Prostate gland (tissue), 2 donors: Measurements from ENCODE around the gene TCP11L2. TPM values are rescaled to one million over a fixed set of nuclear protein-coding genes. Genes with fewer than 3 reads are reported as not detected.

Experiments
- DNase-seq: peaks from one replicate; pipeline ENCODE4 v3.0.0-alpha.2; 2019; ENCODE audit warnings: low spot score
- H3K27ac ChIP-seq, 2 donors: fragments of 200-600 bp; sonication (generic); 2 replicates each; pipeline ENCODE4 v1.5.1; 2017 to 2019
- H3K27me3 ChIP-seq: fragments of 200-600 bp; sonication (generic); replicated peaks from 2 replicates; pipeline ENCODE4 v1.5.1; 2019; ENCODE audit not compliant: insufficient read depth
- H3K36me3 ChIP-seq, 2 donors: fragments of 200-600 bp; sonication (generic); 1 replicate in 1 of 2; 2 replicates in 1 of 2; pipeline versions ENCODE4 v1.5.1 to v1.8.1; 2017 to 2019
- H3K4me1 ChIP-seq: fragments of 200-600 bp; sonication (generic); replicated peaks from 2 replicates; pipeline ENCODE4 v1.5.1; 2019
- H3K4me3 ChIP-seq, 2 donors: fragments of 200-600 bp; sonication (generic); 2 replicates each; pipeline ENCODE4 v1.5.1; 2017 to 2019
- H3K9me3 ChIP-seq: fragments of 200-600 bp; sonication (generic); 2 replicates; pipeline ENCODE4 v1.5.1; 2017
- POLR2A ChIP-seq: fragments of 450-650 bp; IDR thresholded peaks from one replicate; pipeline ENCODE4 v1.6.1; 2016; ENCODE audit warnings: antibody characterized with exemption, mild to moderate bottlenecking
- POLR2AphosphoS5 ChIP-seq: sonication (generic); formaldehyde crosslinking; IDR thresholded peaks from one replicate; pipeline ENCODE4 v1.6.1; 2017; ENCODE audit warnings: antibody characterized with exemption
- WGBS: methylation state at CpG from one replicate; pipeline ENCODE4 v1.1.5; 2018; 5-methylcytosine and 5-hydroxymethylcytosine counted together
- intact Hi-C: fragments of 100-400 bp; cut with DNase I; formaldehyde crosslinking; loops from one replicate; pipeline ENCODE4 v1.14.2; 2022
- total RNA-seq, 2 donors: library from RNA; depleted of rRNA; stranded (reverse); fragments of >200 nt; gene quantifications; one replicate each; pipeline ENCODE4 v1.1.0, GENCODE V29; 2016
- TF ChIP-seq, protein P1 (sequence below), 4 experiments: fragments of 200-600 bp in 2 of 4; fragments of 450-650 bp in 2 of 4; sonication (generic) in 2 of 4; IDR thresholded peaks; 1 replicate in 3 of 4; 2 replicates in 1 of 4; pipeline ENCODE4 v1.5.1; 2016 to 2019; ENCODE audit warnings: antibody characterized with exemption in 4 of 4, mild to moderate bottlenecking in 2 of 4, moderate library complexity in 2 of 4

TCP11L2 gene
- total RNA-seq, 2 donors from 2014 or later = 20.0 to 30.6 TPM

DNA sequence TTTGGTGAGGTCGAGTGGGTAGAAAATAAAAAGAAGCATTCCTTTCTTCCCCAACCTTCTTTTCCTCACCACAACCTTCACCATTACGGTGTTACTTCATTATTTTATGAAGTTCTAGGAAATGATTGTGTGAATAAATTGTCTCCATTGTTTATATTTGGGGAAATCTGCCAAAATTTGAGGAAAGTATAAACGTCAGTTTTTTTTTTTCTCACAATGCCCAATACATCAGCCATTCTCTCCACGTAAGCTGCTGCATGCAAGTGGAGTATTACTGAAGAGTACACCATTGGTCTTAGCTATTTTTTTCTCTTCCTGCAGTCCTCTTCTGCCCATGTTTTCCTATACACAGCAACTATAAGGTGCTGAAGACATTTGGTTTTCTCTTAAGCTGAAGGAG is 45.9 kb downstream of the TCP11L2 start:
- Histone ChIP-seq H3K9me3 (no peaks in the 10 kb centered on the region), H3K4me3 (no peak overlapping the region), H3K36me3 (no peaks in the 10 kb centered on the region), H3K27ac (no peak overlapping the region), H3K4me1 (no peaks in the 10 kb centered on the region), H3K27me3 (no peaks in the 10 kb centered on the region)
- intact Hi-C loops = no loop called here
- 47% methylated on average over 4 of the region's 4 CpGs for WGBS
- no peak for TF ChIP-seq POLR2A
- TF ChIP-seq, protein P1, sequence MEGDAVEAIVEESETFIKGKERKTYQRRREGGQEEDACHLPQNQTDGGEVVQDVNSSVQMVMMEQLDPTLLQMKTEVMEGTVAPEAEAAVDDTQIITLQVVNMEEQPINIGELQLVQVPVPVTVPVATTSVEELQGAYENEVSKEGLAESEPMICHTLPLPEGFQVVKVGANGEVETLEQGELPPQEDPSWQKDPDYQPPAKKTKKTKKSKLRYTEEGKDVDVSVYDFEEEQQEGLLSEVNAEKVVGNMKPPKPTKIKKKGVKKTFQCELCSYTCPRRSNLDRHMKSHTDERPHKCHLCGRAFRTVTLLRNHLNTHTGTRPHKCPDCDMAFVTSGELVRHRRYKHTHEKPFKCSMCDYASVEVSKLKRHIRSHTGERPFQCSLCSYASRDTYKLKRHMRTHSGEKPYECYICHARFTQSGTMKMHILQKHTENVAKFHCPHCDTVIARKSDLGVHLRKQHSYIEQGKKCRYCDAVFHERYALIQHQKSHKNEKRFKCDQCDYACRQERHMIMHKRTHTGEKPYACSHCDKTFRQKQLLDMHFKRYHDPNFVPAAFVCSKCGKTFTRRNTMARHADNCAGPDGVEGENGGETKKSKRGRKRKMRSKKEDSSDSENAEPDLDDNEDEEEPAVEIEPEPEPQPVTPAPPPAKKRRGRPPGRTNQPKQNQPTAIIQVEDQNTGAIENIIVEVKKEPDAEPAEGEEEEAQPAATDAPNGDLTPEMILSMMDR (IDR thresholded peaks at IDR 0.05) = no peak
- no peak for TF ChIP-seq POLR2AphosphoS5
- DNase-seq = no peak

DNA sequence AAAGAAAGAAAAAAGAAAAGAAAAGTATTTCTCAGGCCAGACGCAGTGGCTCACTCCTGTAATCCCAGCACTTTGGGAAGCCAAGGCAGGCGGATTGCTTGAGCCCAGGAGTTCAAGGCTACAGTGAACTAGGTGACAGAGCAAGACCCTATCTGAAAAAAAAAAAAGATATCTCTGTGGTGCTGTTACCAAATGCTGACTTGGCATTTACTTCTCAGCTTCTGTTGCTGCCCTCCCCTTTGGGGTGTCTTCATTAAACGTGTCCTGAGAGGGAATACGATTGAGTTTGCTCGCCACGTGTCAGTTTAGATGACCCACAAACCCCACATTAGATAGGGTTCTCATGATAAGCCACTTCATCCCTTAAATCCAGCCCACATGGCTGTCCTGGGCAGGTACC is 50.6 kb downstream of the TCP11L2 start:
- no peaks in the 10 kb centered on the region for H3K9me3 ChIP-seq
- no peaks in the 10 kb centered on the region for H3K27me3 ChIP-seq
- no peak for TF ChIP-seq POLR2A
- H3K36me3 ChIP-seq = no peaks in the 10 kb centered on the region
- no peaks in the 10 kb centered on the region for H3K4me1 ChIP-seq
- DNase-seq = no peak
- H3K4me3 ChIP-seq = no peak overlapping the region
- intact Hi-C loops = no loop called here
- 87% methylated on average over 6 of the region's 6 CpGs for WGBS
- no peak overlapping the region for H3K27ac ChIP-seq

DNA sequence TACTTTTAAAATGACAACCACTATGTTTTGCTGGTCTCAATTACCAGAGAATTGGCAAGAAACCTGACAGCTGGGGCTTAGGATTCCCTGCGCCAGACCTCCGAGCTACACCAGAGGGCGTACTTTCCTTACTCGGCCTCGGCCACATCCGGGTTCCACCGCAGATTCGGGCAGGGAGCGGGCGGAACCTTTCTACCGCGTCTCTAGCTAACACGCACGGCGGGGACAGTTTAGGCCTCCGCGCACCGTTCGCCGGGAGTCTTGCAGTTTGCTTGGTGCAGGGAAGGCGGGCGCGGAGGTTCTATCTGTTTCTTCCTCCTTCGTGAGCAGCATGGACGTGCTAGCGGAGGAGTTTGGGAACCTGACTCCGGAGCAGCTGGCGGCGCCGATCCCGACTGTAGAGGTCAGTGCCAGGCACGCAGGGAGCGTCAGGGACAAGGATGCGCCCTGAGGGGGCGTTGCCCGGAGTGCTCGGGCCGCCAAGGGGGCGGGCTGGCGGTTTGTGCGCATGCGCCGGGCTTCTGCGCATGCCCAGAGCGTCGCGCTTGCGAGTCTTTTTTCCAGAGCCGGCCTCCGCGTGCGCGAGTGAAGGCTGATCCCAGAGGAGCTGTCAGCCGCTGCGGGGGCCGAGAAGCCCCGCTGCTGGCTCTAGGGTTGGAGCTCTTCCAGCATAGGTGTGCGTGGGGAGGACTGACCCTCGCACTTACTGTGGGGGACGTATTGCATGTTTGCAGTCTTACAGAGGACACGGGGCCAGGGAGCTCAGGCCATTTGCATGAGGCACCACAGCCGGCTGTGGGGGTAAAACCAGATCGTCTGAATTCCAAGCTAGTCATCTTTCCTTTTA is 55.2 kb downstream of the TCP11L2 start, which contains the start of gene POLR3B:
POLR3B (plus strand) TSS at position 200 of the 847 bp plus-strand sequence; CDS start at position 332, 132 bp downstream.
- WGBS = under 1% methylated on average over 42 of the region's 63 CpGs
- peak within 1 kb of the TSS; percentile 84 to 92 for H3K27ac ChIP-seq
- peak; percentile 94 for DNase-seq
- TF ChIP-seq POLR2AphosphoS5 (peak; percentile 87), POLR2A (peak; percentile 75)
- TF ChIP-seq, protein P1 (IDR thresholded peaks at IDR 0.05) = peak; percentile 67 to 91 (median 90)
- H3K4me1 ChIP-seq = peaks cover 5% of the 10 kb centered on the region
- H3K4me3 ChIP-seq = peak within 1 kb of the TSS; percentile 51 to 81
- no peaks in the 10 kb centered on the region for H3K9me3 ChIP-seq
- intact Hi-C loops = loop anchor here (1.0 kb wide), 1 partner anchor 109 kb away; the partner anchor contains the start of gene CKAP4
- H3K27me3 ChIP-seq = no peaks in the 10 kb centered on the region
- no peaks in the 10 kb centered on the region for H3K36me3 ChIP-seq

DNA sequence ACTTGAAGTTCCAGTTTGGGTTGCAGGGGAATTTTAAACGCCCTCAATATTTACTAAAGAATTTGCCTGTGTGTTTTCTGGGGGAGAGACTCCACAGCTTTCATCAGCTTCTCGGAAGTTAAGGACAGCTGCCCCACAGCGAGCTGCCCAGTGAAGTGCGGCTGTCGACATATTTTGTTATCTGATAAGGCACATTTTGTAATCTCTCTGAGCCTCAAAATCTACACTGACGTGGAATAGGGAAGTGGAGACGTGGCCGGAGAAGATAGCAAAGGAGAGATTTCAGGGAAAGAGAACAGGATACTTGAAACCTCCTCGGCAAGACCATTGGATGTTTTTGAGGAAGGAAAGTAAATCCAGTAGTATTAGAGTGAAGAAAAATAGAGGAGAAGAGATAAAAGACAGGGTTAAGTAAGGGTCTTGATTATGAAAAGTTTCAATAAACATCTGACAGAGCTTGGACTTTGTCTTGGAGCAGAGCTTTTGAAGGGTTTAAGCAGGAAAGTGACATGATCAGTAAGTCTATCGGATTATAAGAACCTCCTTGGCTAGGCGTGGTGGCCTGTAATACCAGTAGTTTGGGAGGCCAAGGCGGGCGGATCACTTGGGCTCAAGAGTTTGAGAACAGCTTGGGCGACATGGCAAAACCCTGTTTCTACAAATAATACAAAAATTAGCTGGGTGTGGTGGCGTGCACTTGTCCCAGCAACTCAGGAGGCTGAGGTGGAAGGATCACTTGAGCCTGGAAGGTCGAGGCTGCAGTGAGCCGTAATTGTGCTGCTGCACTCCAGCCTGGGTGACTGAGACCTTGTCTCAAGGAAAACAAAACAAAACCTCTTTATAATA is 56.1 kb downstream of the TCP11L2 start:
- no peak for TF ChIP-seq POLR2A
- TF ChIP-seq POLR2AphosphoS5 = no peak
- TF ChIP-seq, protein P1 (IDR thresholded peaks at IDR 0.05) = no peak
- intact Hi-C loops = loop anchor here (1.0 kb wide), 1 partner anchor 110 kb away; the partner anchor contains the start of gene CKAP4

DNA sequence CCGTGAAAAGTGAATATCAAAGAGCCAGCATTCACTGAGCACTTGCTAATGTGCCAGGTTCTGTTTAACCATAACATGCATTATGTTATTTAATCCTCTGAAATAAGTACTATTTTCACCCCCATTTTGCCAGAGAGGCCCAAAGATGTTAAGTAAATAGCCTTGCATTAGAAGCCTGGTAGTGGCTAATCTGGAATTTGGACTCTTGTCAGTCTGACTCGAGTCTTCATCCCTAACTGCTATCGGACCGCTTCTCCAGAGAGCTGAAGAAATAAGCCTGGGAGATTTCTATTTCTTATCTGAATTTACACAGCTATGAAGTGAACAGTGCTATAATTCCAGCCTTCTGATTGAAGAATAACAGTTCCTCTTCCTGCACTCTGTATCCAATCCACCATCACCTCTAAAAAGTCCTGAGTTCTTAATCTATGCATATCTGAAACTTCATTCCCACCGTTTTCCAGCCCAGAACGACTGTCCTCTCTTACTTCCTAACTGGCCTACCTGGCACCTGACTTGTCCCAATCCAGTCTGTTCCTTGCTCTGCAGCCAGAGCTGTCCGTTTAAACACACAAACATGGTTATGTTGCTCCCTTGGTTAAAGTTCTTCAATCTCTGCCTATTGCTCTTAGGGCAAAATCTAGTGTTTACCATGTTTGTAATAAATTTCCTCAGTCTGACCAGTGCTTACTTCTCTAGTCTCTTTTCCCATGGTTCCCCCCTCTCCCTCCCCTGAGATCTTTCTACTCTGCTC is 57.3 kb downstream of the TCP11L2 start:
- Histone ChIP-seq H3K4me1 (peaks cover 5% of the 10 kb centered on the region), H3K9me3 (no peaks in the 10 kb centered on the region), H3K36me3 (no peaks in the 10 kb centered on the region), H3K27me3 (no peaks in the 10 kb centered on the region), H3K27ac (no peak overlapping the region), H3K4me3 (no peak overlapping the region)
- TF ChIP-seq POLR2AphosphoS5 (no peak), POLR2A (no peak)
- TF ChIP-seq, protein P1 (IDR thresholded peaks at IDR 0.05) = no peak
- WGBS = 88% methylated on average over 7 of the region's 7 CpGs
- intact Hi-C loops = no loop called here
- DNase-seq = no peak

More for the DNA sequence above, 56.1 kb downstream of the TCP11L2 start:
- 27% methylated on average over 17 of the region's 17 CpGs for WGBS
- Histone ChIP-seq H3K36me3 (no peaks in the 10 kb centered on the region), H3K4me1 (peaks cover 5% of the 10 kb centered on the region), H3K4me3 (peak overlapping the region; percentile 51 to 81), H3K27ac (peak overlapping the region; percentile 84 to 92), H3K9me3 (no peaks in the 10 kb centered on the region), H3K27me3 (no peaks in the 10 kb centered on the region)
- peak; percentile 16 for DNase-seq
